Stimulated activated CD4-positive, alpha-beta T cell treated with anti-CD3 and anti-CD28 coated beads, Interleukin-2, amount 100 ng/mL, for 4 hours (primary cell): Measurements from ENCODE around the gene SOD3.

Experiments
- DNase-seq: peaks from one replicate; pipeline ENCODE4 v3.0.0-alpha.2; 2020; ENCODE audit warnings: low read depth

SOD3 gene

GRCh38 chr4:24842356-24842755 lies 47.0 kb downstream of the SOD3 start:
- DNase-seq, result no peak

- DNase-seq, result no peak
Observed at GRCh38 chr4:24843096-24843495, 47.7 kb downstream of the SOD3 start.

GRCh38 chr4:24845132-24845531 lies 49.8 kb downstream of the SOD3 start:
- DNase-seq, result no peak

GRCh38 chr4:24845902-24846301 lies 50.5 kb downstream of the SOD3 start:
- DNase-seq, result no peak

- no peak for DNase-seq
Observed at GRCh38 chr4:24846716-24847115, 51.3 kb downstream of the SOD3 start.

- no peak for DNase-seq
Observed at GRCh38 chr4:24849351-24849750, 54.0 kb downstream of the SOD3 start.

- DNase-seq, result no peak
Observed at GRCh38 chr4:24849756-24850155, 54.4 kb downstream of the SOD3 start.
